Astrocyte (in vitro differentiated cells and primary cell): ENCODE results near the gene SPTAN1. TPM values are rescaled to one million over a fixed set of nuclear protein-coding genes. Genes with fewer than 3 reads are reported as not detected.

Experiments
- DNase-seq: peaks from one replicate; pipeline ENCODE4 v3.0.0-alpha.2; 2010; ENCODE audit warnings: low read depth
- FAIRE-seq: peaks from 2 replicates; lab custom pipeline; 2011; peaks lifted over from hg19 to GRCh38; lab: Jason Lieb, UNC
- H2AFZ ChIP-seq: 2 replicates; pipeline ENCODE4 v1.6.0; 2012; ENCODE audit warnings: low read depth, low read length, inconsistent platforms
- H3K27ac ChIP-seq: 2 replicates; pipeline ENCODE4 v1.5.1; 2011; ENCODE audit warnings: low read depth, low read length, inconsistent platforms
- H3K27me3 ChIP-seq: 2 replicates; pipeline ENCODE4 v1.6.0; 2011; ENCODE audit warnings: low read length, inconsistent platforms; ENCODE audit not compliant: insufficient read depth
- H3K36me3 ChIP-seq: 2 replicates; pipeline ENCODE4 v1.5.1; 2011; ENCODE audit warnings: low read length, inconsistent platforms; ENCODE audit not compliant: insufficient read depth
- H3K4me1 ChIP-seq: 2 replicates; pipeline ENCODE4 v1.5.1; 2011; ENCODE audit warnings: low read length, inconsistent platforms; ENCODE audit not compliant: insufficient read depth
- H3K4me2 ChIP-seq: 2 replicates; pipeline ENCODE4 v1.6.0; 2012; ENCODE audit warnings: low read length, inconsistent platforms
- H3K4me3 ChIP-seq: 2 replicates; pipeline ENCODE4 v1.5.1; 2011; ENCODE audit warnings: low read depth, mild to moderate bottlenecking, low read length, inconsistent platforms; ENCODE audit not compliant: insufficient read depth
- H3K79me2 ChIP-seq: 2 replicates; pipeline ENCODE4 v1.6.0; 2012; ENCODE audit warnings: mild to moderate bottlenecking, low read length, inconsistent platforms; ENCODE audit not compliant: insufficient read depth
- H3K9ac ChIP-seq: 2 replicates; pipeline ENCODE4 v1.6.0; 2012; ENCODE audit warnings: mild to moderate bottlenecking, low read length, inconsistent platforms
- H3K9me3 ChIP-seq: 2 replicates; pipeline ENCODE4 v1.5.1; 2012; ENCODE audit warnings: low read depth, mild to moderate bottlenecking, low read length, inconsistent platforms; ENCODE audit not compliant: insufficient read depth
- H4K20me1 ChIP-seq: 2 replicates; pipeline ENCODE4 v1.6.0; 2012; ENCODE audit warnings: low read length, inconsistent platforms; ENCODE audit not compliant: insufficient read depth
- H3K27ac Mint-ChIP-seq: one replicate; pipeline ENCODE4 v1.8.0; 2021; ENCODE audit warnings: mild to moderate bottlenecking, mixed read lengths; ENCODE audit not compliant: unreplicated experiment
- H3K27me3 Mint-ChIP-seq: one replicate; pipeline ENCODE4 v1.8.0; 2021; ENCODE audit warnings: low read depth, mixed read lengths; ENCODE audit not compliant: unreplicated experiment
- H3K36me3 Mint-ChIP-seq: one replicate; pipeline ENCODE4 v1.8.0; 2021; ENCODE audit warnings: low read depth, mixed read lengths; ENCODE audit not compliant: unreplicated experiment
- H3K4me1 Mint-ChIP-seq: one replicate; pipeline ENCODE4 v1.8.0; 2021; ENCODE audit warnings: low read depth, mixed read lengths; ENCODE audit not compliant: unreplicated experiment
- H3K4me3 Mint-ChIP-seq: one replicate; pipeline ENCODE4 v1.8.0; 2021; ENCODE audit warnings: mild to moderate bottlenecking, moderate library complexity, mixed read lengths; ENCODE audit not compliant: unreplicated experiment
- H3K9me3 Mint-ChIP-seq: one replicate; pipeline ENCODE4 v1.8.0; 2021; ENCODE audit warnings: mild to moderate bottlenecking, mixed read lengths; ENCODE audit not compliant: unreplicated experiment
- EZH2 ChIP-seq: IDR thresholded peaks from 2 replicates; pipeline ENCODE4 v1.6.1; 2012; ENCODE audit warnings: mild to moderate bottlenecking, low read length, inconsistent platforms; ENCODE audit not compliant: insufficient read depth
- total RNA-seq: library from RNA; stranded (reverse); gene quantifications from 2 replicates; pipeline ENCODE4 v1.2.1, GENCODE V29; 2021
- TF ChIP-seq, protein P1 (sequence below): IDR thresholded peaks from 2 replicates; pipeline ENCODE4 v1.5.1; 2011; ENCODE audit warnings: low read depth, mild to moderate bottlenecking, inconsistent platforms, low read length, moderate library complexity; ENCODE audit not compliant: insufficient read depth

The SPTAN1 gene
- total RNA-seq, 1 donor from 2014 or later = 604 TPM

DNA sequence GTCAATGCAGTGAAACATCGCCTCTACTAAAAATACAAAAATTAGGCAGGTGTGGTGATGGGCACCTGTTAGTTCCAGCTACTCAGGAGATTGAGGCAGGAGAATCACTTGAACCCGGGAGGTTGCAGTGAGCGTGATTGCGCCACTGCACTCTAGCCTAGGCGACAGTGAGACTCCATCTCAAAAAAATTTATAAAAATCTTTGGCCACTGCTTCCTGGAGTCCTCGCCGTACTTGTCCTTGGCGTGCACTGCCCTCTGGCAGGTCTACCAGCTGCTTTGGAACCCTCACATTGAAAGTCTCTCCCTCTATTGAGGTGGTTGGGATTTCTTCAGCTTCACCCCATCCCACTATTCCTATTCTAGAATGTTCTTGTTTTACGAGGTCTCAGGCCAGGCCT, 79.2 kb downstream of the SPTAN1 start:
- peaks cover 61% of the 10 kb centered on the region for H4K20me1 ChIP-seq
- Mint-ChIP-seq H3K4me1 (peaks cover 4% of the 10 kb centered on the region), H3K4me3 (no peak overlapping the region), H3K27me3 (no peaks in the 10 kb centered on the region), H3K9me3 (no peaks in the 10 kb centered on the region), H3K36me3 (peaks cover 20% of the 10 kb centered on the region), H3K27ac (no peak overlapping the region)
- no peak for DNase-seq
- H3K4me3 ChIP-seq = no peak overlapping the region
- H3K27ac ChIP-seq = no peak overlapping the region
- H3K4me1 ChIP-seq = peaks cover 17% of the 10 kb centered on the region
- no peaks in the 10 kb centered on the region for H3K27me3 ChIP-seq
- peaks cover 12% of the 10 kb centered on the region for H3K79me2 ChIP-seq
- peaks cover 38% of the 10 kb centered on the region for H3K36me3 ChIP-seq
- no peak for FAIRE-seq
- H3K9me3 ChIP-seq = no peaks in the 10 kb centered on the region
- H3K4me2 ChIP-seq = no peak overlapping the region
- no peak overlapping the region for H3K9ac ChIP-seq
- H2AFZ ChIP-seq = no peak overlapping the region
- no peak for TF ChIP-seq EZH2
- TF ChIP-seq, protein P1, sequence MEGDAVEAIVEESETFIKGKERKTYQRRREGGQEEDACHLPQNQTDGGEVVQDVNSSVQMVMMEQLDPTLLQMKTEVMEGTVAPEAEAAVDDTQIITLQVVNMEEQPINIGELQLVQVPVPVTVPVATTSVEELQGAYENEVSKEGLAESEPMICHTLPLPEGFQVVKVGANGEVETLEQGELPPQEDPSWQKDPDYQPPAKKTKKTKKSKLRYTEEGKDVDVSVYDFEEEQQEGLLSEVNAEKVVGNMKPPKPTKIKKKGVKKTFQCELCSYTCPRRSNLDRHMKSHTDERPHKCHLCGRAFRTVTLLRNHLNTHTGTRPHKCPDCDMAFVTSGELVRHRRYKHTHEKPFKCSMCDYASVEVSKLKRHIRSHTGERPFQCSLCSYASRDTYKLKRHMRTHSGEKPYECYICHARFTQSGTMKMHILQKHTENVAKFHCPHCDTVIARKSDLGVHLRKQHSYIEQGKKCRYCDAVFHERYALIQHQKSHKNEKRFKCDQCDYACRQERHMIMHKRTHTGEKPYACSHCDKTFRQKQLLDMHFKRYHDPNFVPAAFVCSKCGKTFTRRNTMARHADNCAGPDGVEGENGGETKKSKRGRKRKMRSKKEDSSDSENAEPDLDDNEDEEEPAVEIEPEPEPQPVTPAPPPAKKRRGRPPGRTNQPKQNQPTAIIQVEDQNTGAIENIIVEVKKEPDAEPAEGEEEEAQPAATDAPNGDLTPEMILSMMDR = no peak

DNA sequence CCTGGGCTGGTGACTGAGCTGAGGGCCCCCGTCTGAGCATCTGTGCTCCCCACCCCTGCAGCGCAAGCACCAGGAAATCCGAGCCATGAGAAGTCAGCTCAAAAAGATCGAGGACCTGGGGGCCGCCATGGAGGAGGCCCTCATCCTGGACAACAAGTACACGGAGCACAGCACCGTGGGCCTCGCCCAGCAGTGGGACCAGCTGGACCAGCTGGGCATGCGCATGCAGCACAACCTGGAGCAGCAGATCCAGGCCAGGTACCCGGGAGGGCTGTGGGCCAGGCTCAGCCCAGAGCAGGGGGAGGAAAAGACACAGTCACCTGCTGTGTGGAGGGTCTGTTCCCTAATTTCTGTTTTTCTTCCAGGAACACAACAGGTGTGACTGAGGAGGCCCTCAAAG, 79.7 kb downstream of the SPTAN1 start:
- Histone ChIP-seq H3K36me3 (peaks cover 34% of the 10 kb centered on the region), H3K4me2 (no peak overlapping the region), H3K27ac (no peak overlapping the region), H4K20me1 (peaks cover 57% of the 10 kb centered on the region), H3K9me3 (no peaks in the 10 kb centered on the region), H3K4me1 (peaks cover 17% of the 10 kb centered on the region), H3K27me3 (no peaks in the 10 kb centered on the region), H2AFZ (no peak overlapping the region), H3K9ac (no peak overlapping the region), H3K79me2 (peaks cover 12% of the 10 kb centered on the region), H3K4me3 (no peak overlapping the region)
- DNase-seq (no peak), FAIRE-seq (no peak)
- Mint-ChIP-seq H3K9me3 (no peaks in the 10 kb centered on the region), H3K36me3 (peaks cover 20% of the 10 kb centered on the region), H3K4me3 (no peak overlapping the region), H3K27me3 (no peaks in the 10 kb centered on the region), H3K27ac (no peak overlapping the region), H3K4me1 (peaks cover 4% of the 10 kb centered on the region)
- TF ChIP-seq, protein P1 = no peak
- TF ChIP-seq EZH2 = no peak

DNA sequence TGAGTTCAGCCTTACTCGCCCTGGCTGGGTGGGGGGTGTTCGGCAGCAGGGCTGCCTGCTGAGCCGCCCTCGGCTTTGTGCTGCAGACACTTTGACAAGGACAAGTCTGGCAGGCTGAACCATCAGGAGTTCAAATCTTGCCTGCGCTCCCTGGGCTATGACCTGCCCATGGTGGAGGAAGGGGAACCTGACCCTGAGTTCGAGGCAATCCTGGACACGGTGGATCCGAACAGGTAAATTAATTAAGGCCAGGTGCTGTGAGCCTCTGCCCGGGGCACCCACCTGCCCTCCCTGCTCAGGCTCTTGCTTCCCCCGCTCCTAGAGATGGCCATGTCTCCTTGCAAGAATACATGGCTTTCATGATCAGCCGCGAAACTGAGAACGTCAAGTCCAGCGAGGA, 80.1 kb downstream of the SPTAN1 start:
- peaks cover 34% of the 10 kb centered on the region for H3K36me3 ChIP-seq
- FAIRE-seq = no peak
- H3K4me3 Mint-ChIP-seq = no peak overlapping the region

More for the DNA sequence above, 80.1 kb downstream of the SPTAN1 start:
- DNase-seq = no peak
- Histone ChIP-seq H3K4me3 (no peak overlapping the region), H3K9ac (no peak overlapping the region), H3K79me2 (peaks cover 12% of the 10 kb centered on the region), H3K4me2 (no peak overlapping the region), H3K9me3 (no peaks in the 10 kb centered on the region), H4K20me1 (peaks cover 53% of the 10 kb centered on the region), H3K27ac (no peak overlapping the region), H3K4me1 (peaks cover 17% of the 10 kb centered on the region), H2AFZ (no peak overlapping the region), H3K27me3 (no peaks in the 10 kb centered on the region)
- H3K9me3 Mint-ChIP-seq = no peaks in the 10 kb centered on the region
- no peaks in the 10 kb centered on the region for H3K27me3 Mint-ChIP-seq
- H3K27ac Mint-ChIP-seq = no peak overlapping the region
- peaks cover 20% of the 10 kb centered on the region for H3K36me3 Mint-ChIP-seq
- H3K4me1 Mint-ChIP-seq = peaks cover 4% of the 10 kb centered on the region
- TF ChIP-seq, protein P1 = no peak
- TF ChIP-seq EZH2 = no peak
